Calu3 (cell line): ENCODE results near the gene SLC35G2. TPM values are rescaled to one million over a fixed set of nuclear protein-coding genes. Genes with fewer than 3 reads are reported as not detected.
A peak's percentile ranks its signal among the peaks of the same experiment; 100 is the strongest.

Experiments
- BruUV-seq: library from RNA; stranded (reverse); fragments of 400-500 nt; replicated peaks from 2 replicates; lab custom pipeline; 2021; lab: Mats Ljungman, UMichigan
- CTCF ChIA-PET: fragments of 300-600 bp; sonication (Branson Sonifier 250); formaldehyde crosslinking; loops from one replicate; lab custom pipeline; 2022; ENCODE audit warnings: antibody characterized with exemption; lab: Charles Lee
- DNase-seq: peaks from one replicate; pipeline ENCODE4 v3.0.0; 2022
- H3K27ac Mint-ChIP-seq: one replicate; pipeline ENCODE4 v1.8.0; 2022; ENCODE audit warnings: mixed read lengths; ENCODE audit not compliant: unreplicated experiment
- H3K27me3 Mint-ChIP-seq: one replicate; pipeline ENCODE4 v1.8.0; 2022; ENCODE audit warnings: mixed read lengths; ENCODE audit not compliant: unreplicated experiment
- H3K36me3 Mint-ChIP-seq: one replicate; pipeline ENCODE4 v1.8.0; 2022; ENCODE audit warnings: mild to moderate bottlenecking, moderate library complexity, mixed read lengths; ENCODE audit not compliant: insufficient read depth, unreplicated experiment
- H3K4me1 Mint-ChIP-seq: one replicate; pipeline ENCODE4 v1.8.0; 2022; ENCODE audit warnings: mild to moderate bottlenecking, low read depth, mixed read lengths; ENCODE audit not compliant: unreplicated experiment
- H3K4me3 Mint-ChIP-seq: one replicate; pipeline ENCODE4 v1.8.0; 2022; ENCODE audit warnings: mild to moderate bottlenecking, low read depth, moderate library complexity, mixed read lengths; ENCODE audit not compliant: unreplicated experiment
- H3K9me3 Mint-ChIP-seq: one replicate; pipeline ENCODE4 v1.8.0; 2022; ENCODE audit warnings: low read depth, mixed read lengths; ENCODE audit not compliant: unreplicated experiment
- intact Hi-C: fragments of 100-400 bp; cut with micrococcal nuclease; formaldehyde crosslinking; loops from one replicate; pipeline ENCODE4 v1.10.0; 2022; ENCODE audit not compliant: unreplicated experiment
- total RNA-seq: library from RNA; stranded (reverse); gene quantifications from 2 replicates; pipeline ENCODE4 v1.2.3, GENCODE V29; 2022
- TF ChIP-seq, protein P1 (sequence below): fragments of 200-600 bp; IDR thresholded peaks from one replicate; pipeline ENCODE4 v1.8.0; 2022; ENCODE audit warnings: antibody characterized with exemption; ENCODE audit not compliant: unreplicated experiment

Gene SLC35G2
- total RNA-seq, 1 experiment from 2014 or later: 31.4 TPM

DNA sequence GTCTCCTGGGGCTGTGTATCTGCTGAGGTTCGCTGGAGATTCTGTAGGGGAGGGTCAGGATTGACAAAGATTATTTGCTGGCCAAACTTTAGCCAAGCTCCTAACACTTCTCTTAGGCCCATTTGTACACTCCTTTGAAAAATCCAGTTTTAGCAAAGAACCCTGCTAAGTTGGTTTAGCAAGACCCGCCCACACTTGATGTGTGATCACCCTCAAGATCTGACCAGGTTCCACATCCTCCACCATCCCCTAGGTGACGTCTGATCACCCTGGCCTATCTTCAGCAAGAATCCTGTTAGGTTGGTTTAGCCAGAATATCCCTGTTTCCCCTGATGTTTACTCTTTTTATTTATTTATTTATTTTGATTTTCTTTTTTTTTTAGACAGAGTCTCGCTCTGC is 14.8 kb upstream of the SLC35G2 start:
- Mint-ChIP-seq H3K36me3 (peaks cover 9% of the 10 kb centered on the region), H3K4me1 (peaks cover 36% of the 10 kb centered on the region), H3K27ac (peak overlapping the region; percentile 98), H3K9me3 (peaks cover 3% of the 10 kb centered on the region), H3K4me3 (no peak overlapping the region), H3K27me3 (no peaks in the 10 kb centered on the region)
- TF ChIP-seq, protein P1, sequence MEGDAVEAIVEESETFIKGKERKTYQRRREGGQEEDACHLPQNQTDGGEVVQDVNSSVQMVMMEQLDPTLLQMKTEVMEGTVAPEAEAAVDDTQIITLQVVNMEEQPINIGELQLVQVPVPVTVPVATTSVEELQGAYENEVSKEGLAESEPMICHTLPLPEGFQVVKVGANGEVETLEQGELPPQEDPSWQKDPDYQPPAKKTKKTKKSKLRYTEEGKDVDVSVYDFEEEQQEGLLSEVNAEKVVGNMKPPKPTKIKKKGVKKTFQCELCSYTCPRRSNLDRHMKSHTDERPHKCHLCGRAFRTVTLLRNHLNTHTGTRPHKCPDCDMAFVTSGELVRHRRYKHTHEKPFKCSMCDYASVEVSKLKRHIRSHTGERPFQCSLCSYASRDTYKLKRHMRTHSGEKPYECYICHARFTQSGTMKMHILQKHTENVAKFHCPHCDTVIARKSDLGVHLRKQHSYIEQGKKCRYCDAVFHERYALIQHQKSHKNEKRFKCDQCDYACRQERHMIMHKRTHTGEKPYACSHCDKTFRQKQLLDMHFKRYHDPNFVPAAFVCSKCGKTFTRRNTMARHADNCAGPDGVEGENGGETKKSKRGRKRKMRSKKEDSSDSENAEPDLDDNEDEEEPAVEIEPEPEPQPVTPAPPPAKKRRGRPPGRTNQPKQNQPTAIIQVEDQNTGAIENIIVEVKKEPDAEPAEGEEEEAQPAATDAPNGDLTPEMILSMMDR: no peak
- DNase-seq: no peak
- intact Hi-C loops: no loop called here
- no TSS peak for BruUV-seq
- CTCF ChIA-PET: interaction anchor here (0.5 kb wide), 1 partner anchor 22 kb away, joined by 3 read pairs; no protein-coding TSS in a partner anchor

DNA sequence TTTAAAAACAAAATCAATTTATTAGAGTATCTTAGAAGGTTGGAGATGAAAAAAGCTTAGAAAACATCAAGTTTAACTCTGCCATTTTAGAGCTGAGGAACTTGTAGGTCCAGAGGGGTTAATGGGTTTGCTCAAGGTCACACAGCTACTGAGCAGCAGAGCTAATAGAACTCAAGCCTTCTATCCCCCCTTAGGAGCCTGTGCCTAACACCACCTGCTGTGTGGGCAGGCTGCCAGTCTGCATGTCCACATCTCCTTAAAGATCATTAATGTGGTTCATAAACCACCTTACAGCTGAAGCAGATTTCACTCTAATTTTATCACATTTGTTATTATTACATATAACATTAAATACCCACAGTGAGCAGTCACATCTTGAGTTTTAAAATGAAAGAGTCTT is 14.1 kb upstream of the SLC35G2 start:
- intact Hi-C loops: no loop called here
- CTCF ChIA-PET: interaction anchor here (0.5 to 1.3 kb wide), 2 partner anchors 23 to 52 kb away, joined by 3 read pairs; no protein-coding TSS in a partner anchor
- no TSS peak for BruUV-seq
- H3K4me3 Mint-ChIP-seq: no peak overlapping the region
- peaks cover 36% of the 10 kb centered on the region for H3K4me1 Mint-ChIP-seq
- TF ChIP-seq, protein P1: no peak
- peaks cover 3% of the 10 kb centered on the region for H3K9me3 Mint-ChIP-seq
- no peak for DNase-seq
- H3K27me3 Mint-ChIP-seq: no peaks in the 10 kb centered on the region
- peaks cover 9% of the 10 kb centered on the region for H3K36me3 Mint-ChIP-seq
- no peak overlapping the region for H3K27ac Mint-ChIP-seq

DNA sequence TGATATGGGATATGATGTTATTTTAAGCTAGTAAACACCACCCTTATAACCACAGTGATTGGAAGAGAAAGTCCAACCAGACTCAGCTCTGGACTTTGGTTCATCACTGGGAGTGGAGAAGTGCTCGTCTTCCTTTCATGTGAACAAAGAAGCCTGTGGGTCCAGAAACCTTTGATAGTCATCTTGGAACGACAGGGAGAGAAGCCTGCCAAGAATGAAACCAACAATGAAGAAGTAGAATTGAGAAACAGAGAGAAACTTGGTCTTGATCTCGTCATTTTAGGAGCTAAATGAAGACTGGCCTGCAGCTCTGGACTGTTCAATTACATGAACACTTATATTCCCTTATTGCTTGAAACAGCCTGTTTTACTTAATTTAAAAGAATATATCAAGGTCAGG is 13.1 kb upstream of the SLC35G2 start:
- H3K36me3 Mint-ChIP-seq: peaks cover 9% of the 10 kb centered on the region
- intact Hi-C loops: no loop called here

DNA sequence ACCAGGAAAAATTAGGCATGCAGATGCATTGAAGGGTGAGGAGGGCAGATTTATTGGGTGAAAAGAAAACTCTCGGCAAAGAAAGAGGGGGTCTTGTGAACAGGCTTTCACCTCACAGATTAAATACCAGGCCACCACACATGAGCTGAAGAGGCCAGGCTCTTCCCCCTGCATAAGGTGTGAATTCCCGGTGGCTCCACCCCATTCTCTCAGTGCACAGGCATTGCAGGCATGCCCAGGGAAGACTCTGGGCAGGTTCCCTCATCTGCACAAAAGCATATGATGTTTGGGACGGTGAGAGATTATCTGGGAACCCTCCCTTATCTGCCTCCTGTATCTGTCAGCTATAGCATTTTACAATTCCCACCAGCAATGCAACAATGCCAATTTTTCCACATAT is 7.2 kb upstream of the SLC35G2 start:
- H3K27ac Mint-ChIP-seq: no peak overlapping the region
- BruUV-seq: no TSS peak
- CTCF ChIA-PET: no interaction called here
- no peaks in the 10 kb centered on the region for H3K36me3 Mint-ChIP-seq
- no peak overlapping the region for H3K4me3 Mint-ChIP-seq
- TF ChIP-seq, protein P1: no peak
- no peaks in the 10 kb centered on the region for H3K27me3 Mint-ChIP-seq
- intact Hi-C loops: loop anchor here (10.0 kb wide), 1 partner anchor 267 kb away; no protein-coding TSS in a partner anchor
- no peaks in the 10 kb centered on the region for H3K4me1 Mint-ChIP-seq
- no peak for DNase-seq
- peaks cover 2% of the 10 kb centered on the region for H3K9me3 Mint-ChIP-seq

More for the DNA sequence above, 13.1 kb upstream of the SLC35G2 start:
- BruUV-seq: no TSS peak
- Mint-ChIP-seq H3K4me1 (peaks cover 28% of the 10 kb centered on the region), H3K9me3 (no peaks in the 10 kb centered on the region), H3K4me3 (no peak overlapping the region), H3K27me3 (no peaks in the 10 kb centered on the region), H3K27ac (no peak overlapping the region)
- TF ChIP-seq, protein P1: no peak
- CTCF ChIA-PET: interaction anchor here (1.2 to 1.3 kb wide), 2 partner anchors 27 to 53 kb away, joined by 3 read pairs; no protein-coding TSS in a partner anchor
- no peak for DNase-seq
